HG03064 (cell line): ENCODE measurements around the gene APBB1.

Experiments used
- ATAC-seq: cut with Tn5 transposase; IDR thresholded peaks from one replicate; pipeline ENCODE4 v1.9.1; 2021; ENCODE audit warnings: low read depth; ENCODE audit not compliant: unreplicated experiment

The APBB1 gene

DNA sequence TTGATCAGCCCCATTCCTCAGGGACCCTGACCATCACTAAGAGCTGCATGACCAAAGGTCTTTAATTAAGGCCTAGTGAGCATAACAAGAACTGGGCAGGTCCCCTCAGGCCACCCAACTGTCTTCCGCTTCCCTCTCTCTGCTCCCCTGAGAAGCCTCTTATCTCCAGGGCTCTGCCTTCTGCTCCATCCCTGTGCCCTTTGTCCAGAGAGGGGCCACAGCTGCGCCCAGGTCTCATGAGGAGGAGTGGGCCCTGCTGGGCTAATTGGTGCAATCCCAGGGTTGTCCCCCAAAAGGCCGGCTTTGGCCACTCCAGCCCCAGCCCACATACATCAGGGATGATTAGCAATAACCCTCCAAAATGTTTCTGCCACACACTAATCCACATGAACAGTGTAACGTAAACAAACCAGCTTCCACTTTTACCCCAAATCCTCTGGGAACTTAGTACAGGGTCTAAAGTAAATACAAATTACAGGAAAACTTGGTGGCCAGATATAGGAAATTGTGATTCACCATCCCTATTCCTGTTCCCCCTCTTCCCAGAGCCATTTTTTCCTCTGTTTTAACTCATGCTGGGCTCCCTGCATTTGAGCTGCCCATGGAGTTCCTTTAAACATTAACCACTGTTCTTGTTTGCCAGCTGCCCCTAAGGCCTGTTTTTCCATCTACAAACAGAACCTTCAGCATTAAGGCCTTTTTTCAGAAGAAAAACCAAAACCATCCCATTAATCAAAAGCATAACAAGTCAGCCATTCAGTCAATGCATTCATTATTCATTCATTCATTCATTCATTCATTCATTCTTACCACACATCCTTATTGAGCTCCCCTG lies 64.0 kb downstream of the APBB1 start:
- no peak for ATAC-seq

DNA sequence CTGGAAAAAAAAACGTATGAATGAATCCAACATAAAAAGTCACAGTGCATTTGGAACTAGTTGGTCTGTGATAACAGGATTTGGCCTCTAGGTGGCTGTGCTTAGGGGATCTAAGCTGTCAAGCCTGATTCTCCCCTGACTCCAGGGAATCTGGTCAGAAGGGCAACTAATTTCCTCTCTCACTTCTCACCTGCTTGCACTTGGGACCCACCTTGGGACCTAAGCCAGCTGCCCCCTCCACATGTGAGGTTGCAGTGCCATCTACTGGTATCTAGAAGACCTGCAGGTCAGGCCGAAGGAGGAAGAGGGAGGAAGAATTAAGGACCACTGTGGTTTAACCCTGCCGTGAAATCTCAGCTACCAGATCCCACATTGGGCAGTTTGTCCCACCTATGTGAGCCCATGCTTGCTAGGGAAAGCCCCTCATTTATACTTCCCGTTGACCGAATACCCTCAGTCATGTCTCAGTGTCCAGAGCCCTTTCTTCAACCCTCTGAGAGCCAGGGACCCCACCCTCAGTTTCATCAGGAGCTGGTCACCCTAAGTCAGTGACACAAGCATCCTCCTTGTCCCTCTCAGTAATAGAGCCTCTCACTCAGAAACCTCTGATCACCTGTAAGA lies 65.4 kb downstream of the APBB1 start:
- no peak for ATAC-seq

DNA sequence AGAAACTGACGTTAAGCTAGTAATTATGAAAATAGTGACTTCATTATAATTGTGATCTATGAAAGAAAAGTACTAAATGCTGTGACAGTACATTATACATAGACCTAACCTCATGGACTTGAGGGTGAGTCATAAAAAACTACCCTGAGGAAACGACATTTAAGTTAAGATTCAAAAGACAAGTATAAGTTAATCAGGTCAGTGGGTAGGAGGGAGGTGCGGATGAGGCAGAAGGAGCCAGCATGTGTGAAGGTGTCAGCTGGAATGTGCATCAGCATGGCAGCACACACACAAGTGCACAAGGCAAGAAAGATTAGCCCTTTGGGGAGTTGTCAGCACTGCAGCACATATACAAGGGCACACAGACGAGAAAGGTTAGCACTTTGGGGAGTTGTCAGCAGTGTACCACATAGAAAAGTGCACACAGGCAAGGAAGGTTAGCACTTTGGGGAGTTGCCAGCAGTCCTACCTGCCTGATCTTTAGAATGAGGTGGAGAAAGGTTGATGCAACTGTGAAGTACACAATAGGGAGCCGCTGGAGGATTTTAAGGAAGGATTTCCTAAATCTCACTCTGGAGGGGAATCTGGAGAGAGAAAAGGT lies 67.0 kb downstream of the APBB1 start:
- no peak for ATAC-seq

DNA sequence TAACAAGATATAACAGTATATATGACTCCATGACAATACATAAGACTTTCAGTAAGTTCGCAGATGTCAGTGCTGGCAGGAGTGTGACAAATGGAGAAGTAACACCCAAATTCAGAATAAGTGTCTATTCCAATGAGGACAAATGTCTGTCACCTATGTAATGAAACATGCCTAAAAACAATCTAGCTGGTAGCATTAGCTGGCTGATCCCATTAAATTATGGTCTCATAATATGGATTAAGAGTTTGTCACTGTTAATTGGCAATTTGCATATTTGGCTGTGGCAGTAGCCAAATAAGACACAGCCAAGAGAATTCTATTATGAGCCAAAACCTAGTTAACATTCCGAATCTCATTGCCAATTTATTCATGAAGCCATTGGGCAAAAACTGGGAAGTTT lies 68.4 kb downstream of the APBB1 start:
- no peak for ATAC-seq

DNA sequence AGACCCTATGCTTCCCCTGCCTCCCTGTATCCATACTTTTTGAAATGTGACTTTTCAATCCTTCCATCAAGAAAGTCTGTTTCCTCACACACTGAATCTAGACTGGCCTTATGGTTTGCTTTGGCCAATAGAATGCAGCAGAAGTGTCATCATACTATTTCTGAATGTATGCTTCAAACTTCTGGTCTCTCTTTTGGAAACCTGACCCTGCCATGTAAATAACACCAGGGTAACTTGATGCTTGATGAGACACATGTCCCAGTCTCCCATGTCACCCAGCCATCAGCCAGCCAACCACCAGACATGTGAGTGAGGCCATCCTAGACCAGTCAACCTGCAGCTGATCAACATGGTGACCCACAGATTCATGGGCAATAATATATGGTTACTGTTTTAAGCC lies 68.9 kb downstream of the APBB1 start:
- ATAC-seq: no peak

DNA sequence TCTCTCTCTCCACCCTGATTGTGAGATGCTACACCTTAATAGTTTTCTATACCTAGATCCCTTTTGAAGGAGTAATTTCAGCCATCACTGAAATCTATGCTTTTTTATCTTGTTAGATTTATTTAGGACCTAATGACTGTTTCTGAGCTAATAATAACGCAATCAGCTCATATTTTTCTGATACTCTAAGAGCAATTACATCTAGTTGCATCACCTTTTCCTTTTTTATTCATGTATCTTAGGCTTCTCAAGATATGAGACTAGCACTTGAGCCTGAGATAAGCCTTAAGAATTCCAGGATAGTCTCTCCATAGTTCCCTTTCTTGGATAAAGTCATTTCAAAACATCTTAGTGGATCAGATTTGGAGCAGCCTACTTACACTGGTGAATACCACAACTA lies 73.5 kb downstream of the APBB1 start:
- ATAC-seq: no peak
